Measurements from ENCODE around the gene RGS6.

GRCh38 chr14:72275242-72275641, 343.0 kb downstream of the RGS6 start:
- TF ChIP-seq ZNF274 (IDR thresholded peaks at IDR 0.05; ENCODE audit: low read depth, low read length) (no peak), YY1 (IDR thresholded peaks at IDR 0.05; ENCODE audit: insufficient read depth, insufficient read length) (no peak)
